Right ventricle myocardium superior (tissue), 1 donor: Measurements from ENCODE around the gene PPP2R1B. TPM values are rescaled to one million over a fixed set of nuclear protein-coding genes. Genes with fewer than 3 reads are reported as not detected.
A peak's percentile ranks its signal among the peaks of the same experiment; 100 is the strongest.
"Not testable (repeated sequence)": the region's sequence is repeated elsewhere in the genome, so short reads cannot be mapped to it uniquely, and the experiment has no call there.

Experiments
- ATAC-seq: fragments of 200-7000 bp; cut with Tn5 transposase; one replicate; pipeline ENCODE4 v1.9.1; 2020; ENCODE audit warnings: mild to moderate bottlenecking; ENCODE audit not compliant: poor library complexity
- DNase-seq: peaks from one replicate; pipeline ENCODE4 v3.0.0-alpha.2; 2020
- intact Hi-C: fragments of 100-400 bp; cut with DNase I; formaldehyde crosslinking; loops from one replicate; pipeline ENCODE4 v1.11.2; 2022
- total RNA-seq: library from RNA; stranded (reverse); fragmentation: NEBNext Ultra II Directional; extraction: Animal tissue kit (Norgen Biotek cat#: 25700); gene quantifications from one replicate; pipeline ENCODE4 v1.2.1, GENCODE V29; 2021
- donor health status: DM: no; HTN: yes; CAD: no; lungs with severe emphysema.

PPP2R1B gene
- total RNA-seq, 1 donor from 2014 or later = 7.7 TPM

DNA sequence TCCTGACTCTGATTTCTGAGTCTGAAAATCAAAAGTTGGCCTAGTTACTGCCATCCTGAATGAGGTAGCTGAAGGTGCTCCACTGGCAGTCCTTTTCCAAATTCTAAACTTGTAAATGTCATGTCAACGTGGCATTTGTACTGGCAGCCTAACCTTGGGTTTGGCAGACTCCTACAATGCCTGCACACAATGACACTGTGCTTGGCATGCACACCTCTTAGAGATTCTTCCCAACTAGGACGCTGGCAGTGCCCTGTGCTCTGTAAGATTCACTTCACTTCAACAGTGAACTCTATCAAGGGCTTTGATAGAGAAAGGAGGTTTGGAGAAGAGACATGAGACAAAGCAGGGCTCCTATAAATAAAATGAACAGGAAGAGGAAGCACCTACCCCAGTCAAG, 21.9 kb upstream of the PPP2R1B start:
- ATAC-seq (peak; percentile 91), DNase-seq (peak; percentile 69)
- intact Hi-C loops = loop anchor here (5.0 kb wide), 1 partner anchor 34 kb away; no protein-coding TSS in a partner anchor

- intact Hi-C loops = loop anchor here (5.0 kb wide), 1 partner anchor 36 kb away; no protein-coding TSS in a partner anchor
- DNase-seq (no peak), ATAC-seq (peak; percentile 69)
Measured at GRCh38 chr11:111785886-111786412, 19.8 kb upstream of the PPP2R1B start.

- ATAC-seq (no peak), DNase-seq (no peak)
- intact Hi-C loops = loop anchor here (5.0 kb wide), 1 partner anchor 37 kb away; no protein-coding TSS in a partner anchor
Measured at GRCh38 chr11:111785076-111785475, 18.9 kb upstream of the PPP2R1B start.

DNA sequence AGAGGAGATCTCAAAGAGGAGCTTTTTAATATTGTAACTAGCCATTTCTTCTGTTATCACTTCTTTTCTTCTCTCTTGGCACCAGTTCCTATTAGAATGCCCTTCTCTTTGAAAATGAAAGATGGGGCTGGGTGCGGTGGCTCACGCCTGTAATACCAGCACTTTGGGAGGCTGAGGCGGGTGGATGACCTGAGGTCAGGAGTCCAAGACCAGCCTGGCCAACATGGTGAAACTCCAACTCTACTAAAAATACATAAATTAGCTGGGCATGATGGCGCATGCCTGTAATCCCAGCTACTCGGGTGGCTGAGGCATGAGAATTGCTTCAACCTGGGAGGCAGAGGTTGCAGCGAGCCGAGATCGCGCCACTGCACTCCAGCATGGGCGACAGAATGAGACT, 18.1 kb upstream of the PPP2R1B start:
- DNase-seq, ATAC-seq: not testable (repeated sequence)
- intact Hi-C loops = loop anchor here (5.0 kb wide), 1 partner anchor 53 kb away; no protein-coding TSS in a partner anchor

DNA sequence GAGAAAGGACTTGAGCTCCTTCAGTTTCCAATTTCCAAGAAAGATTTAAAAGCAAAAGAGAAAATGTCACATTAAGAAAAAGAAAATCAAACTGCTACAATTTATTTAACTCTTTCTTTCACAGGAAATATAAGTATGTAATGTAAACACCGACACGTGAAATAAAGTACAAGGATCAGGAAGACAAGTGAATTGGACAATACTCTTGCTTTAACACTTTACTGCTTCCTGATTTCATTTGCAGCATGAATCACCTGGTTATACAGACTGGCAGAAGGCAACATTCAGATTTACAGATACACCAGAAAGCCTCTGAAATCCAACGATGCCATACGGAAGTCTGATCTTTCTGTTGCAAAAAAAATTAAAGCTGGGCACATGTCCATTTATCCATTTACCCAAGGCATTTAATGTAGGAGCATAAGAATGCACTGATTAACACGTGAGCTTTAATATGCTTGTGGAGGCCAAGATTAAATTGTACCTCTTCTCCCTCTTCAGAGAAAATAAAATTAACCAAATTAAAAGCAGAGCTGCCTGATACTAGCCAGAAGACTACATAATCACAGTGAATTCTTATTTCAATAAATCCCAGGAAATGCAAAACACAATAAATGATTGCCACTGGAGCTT, 16.0 kb upstream of the PPP2R1B start:
- intact Hi-C loops = loop anchor here (5.0 kb wide), 1 partner anchor 55 kb away; no protein-coding TSS in a partner anchor
- no peak for ATAC-seq
- no peak for DNase-seq

- intact Hi-C loops = loop anchor here (5.0 kb wide), 1 partner anchor 177 kb away; the partner anchor contains the start of gene SIK2
- ATAC-seq = no peak
- DNase-seq = no peak
Measured at GRCh38 chr11:111779118-111779517, 12.9 kb upstream of the PPP2R1B start.

- intact Hi-C loops = loop anchor here (5.0 kb wide), 1 partner anchor 176 kb away; the partner anchor contains the start of gene SIK2
- DNase-seq (no peak), ATAC-seq (no peak)
Measured at GRCh38 chr11:111778047-111778558, 11.9 kb upstream of the PPP2R1B start.

GRCh38 chr11:111777094-111778046, 11.2 kb upstream of the PPP2R1B start:
- DNase-seq (no peak), ATAC-seq (peak; percentile 86)
- intact Hi-C loops = loop anchor here (5.0 kb wide), 1 partner anchor 175 kb away; the partner anchor contains the start of gene SIK2

GRCh38 chr11:111776398-111777093, 10.4 kb upstream of the PPP2R1B start:
- intact Hi-C loops = loop anchor here (5.0 kb wide), 1 partner anchor 174 kb away; the partner anchor contains the start of gene SIK2
- DNase-seq (no peak), ATAC-seq (no peak)

DNA sequence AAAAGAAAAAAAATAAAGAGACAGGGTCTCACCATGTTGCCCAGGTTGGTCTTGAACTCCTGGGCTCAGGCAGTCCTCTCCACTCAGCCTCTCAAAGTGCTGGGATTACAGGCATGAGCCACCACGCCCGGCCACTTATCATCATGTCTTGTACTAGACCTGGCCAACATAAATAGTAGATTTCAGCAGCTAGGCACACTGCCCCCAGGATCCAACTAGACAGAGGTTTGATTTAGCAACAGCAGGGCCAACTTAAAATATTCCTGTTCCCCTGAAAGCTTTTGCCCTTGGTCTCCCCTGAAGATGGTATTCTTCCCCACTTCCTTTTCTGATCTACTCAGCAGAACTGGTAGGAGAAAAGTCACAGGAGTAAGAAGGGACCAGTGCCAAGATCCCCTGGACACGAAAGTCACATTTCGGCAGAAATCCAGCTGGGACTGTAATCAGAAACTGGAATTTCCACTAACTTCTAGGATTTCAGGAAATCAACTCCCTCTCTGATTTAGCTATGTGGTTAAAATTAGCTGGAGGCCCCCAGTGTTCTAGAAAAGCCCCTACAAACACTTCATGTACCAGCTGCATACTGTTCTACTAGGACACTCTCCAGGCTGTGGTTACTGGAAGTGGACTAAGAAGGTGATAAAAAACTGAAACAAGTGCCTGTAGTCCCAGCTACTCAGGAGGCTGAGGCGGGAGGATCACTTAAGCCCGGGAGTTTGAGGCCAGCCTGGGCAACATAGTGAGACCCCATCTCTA, 8.9 kb upstream of the PPP2R1B start:
- DNase-seq = peak; percentile 51

DNA sequence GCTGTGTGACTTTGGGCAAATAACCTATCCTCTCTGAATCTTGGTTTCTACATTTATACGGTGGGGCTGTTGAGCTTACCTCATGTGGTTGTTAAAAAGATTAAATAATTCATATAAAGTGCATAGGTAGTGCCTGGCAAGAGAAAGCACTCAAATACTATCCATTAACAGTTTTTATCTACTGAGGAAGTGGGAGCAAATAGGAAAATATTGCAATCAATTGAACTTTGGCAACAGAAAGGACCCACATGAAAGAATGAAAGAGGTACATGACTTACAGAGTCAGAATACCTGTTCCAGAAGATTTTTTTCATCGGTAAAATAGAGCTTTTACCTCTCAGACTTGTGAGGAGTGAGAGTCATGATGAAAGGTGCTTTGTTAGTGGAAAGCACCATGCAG, 6.3 kb upstream of the PPP2R1B start:
- no peak for DNase-seq

More for the DNA sequence above, 8.9 kb upstream of the PPP2R1B start:
- peak; percentile 44 for ATAC-seq
- intact Hi-C loops = loop anchor here (5.0 kb wide), 1 partner anchor 173 kb away; the partner anchor contains the start of gene SIK2

DNA sequence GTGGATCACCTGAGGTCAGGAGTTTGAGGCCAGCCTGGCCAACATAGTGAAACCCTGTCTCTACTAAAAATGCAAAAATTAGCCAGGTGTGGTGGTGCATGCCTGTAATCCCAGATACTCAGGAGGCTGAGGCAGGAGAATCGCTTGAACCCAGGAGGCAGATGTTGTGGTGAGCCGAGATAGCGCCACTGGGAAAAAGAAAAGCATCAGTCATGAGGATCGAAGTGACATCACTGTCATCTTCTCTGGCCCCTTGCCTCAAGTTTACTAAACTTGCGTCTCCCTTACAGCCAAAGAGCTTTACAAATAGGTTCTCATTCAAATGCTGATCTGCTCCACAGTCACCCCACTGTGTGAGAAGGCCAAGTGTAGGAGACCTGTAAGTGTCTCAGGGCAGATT, 5.0 kb upstream of the PPP2R1B start:
- DNase-seq, ATAC-seq, intact Hi-C loops: not testable (repeated sequence)

More for the DNA sequence above, 6.3 kb upstream of the PPP2R1B start:
- intact Hi-C loops = no loop called here
- no peak for ATAC-seq

- no peak for DNase-seq
- no peak for ATAC-seq
- intact Hi-C loops = no loop called here
Measured at GRCh38 chr11:111770581-111771134, 4.5 kb upstream of the PPP2R1B start.

GRCh38 chr11:111766834-111767142, 599 bp upstream of the PPP2R1B start:
- ATAC-seq (peak; percentile 53), DNase-seq (no peak)
- intact Hi-C loops = no loop called here

- ATAC-seq = peak; percentile 58
- no peak for DNase-seq
- intact Hi-C loops = no loop called here
Measured at GRCh38 chr11:111765320-111765983, 737 bp downstream of the PPP2R1B start.

GRCh38 chr11:111764621-111765020, 1.6 kb downstream of the PPP2R1B start:
- intact Hi-C loops = no loop called here
- DNase-seq = no peak

More at GRCh38 chr11:111764621-111765020, 1.6 kb downstream of the PPP2R1B start:
- no peak for ATAC-seq
